Thyroid gland (tissue), 4 donors: Measurements from ENCODE around the gene NEK7.

Experiments
- CTCF ChIP-seq, 6 experiments: fragments of 200-600 bp in 3 of 6; fragments of 450-650 bp in 3 of 6; sonication (generic) in 3 of 6; IDR thresholded peaks; one replicate each; pipeline ENCODE4 v1.5.1; 2016 to 2019; ENCODE audit warnings: antibody characterized with exemption in 6 of 6, mild to moderate bottlenecking in 2 of 6, inconsistent platforms in 1 of 6, moderate library complexity in 1 of 6
- POLR2A ChIP-seq, 2 donors: fragments of 450-650 bp; IDR thresholded peaks; one replicate each; pipeline ENCODE4 v1.6.1; 2017; ENCODE audit warnings: antibody characterized with exemption in 2 of 2, mild to moderate bottlenecking in 2 of 2, moderate library complexity in 1 of 2

- TF ChIP-seq CTCF (IDR thresholded peaks at IDR 0.05) (peak in 4 of 6 experiments; percentile 12 to 52 (median 41)), POLR2A (IDR thresholded peaks at IDR 0.05) (no peak)
Observed at GRCh38 chr1:198359024-198359653, 202.3 kb downstream of the NEK7 start.
